Endometrial microvascular endothelial cells (primary cell): ENCODE data around the gene HIF1AN. TPM values are rescaled to one million over a fixed set of nuclear protein-coding genes. Genes with fewer than 3 reads are reported as not detected.
"Not testable (repeated sequence)": the region's sequence is repeated elsewhere in the genome, so short reads cannot be mapped to it uniquely, and the experiment has no call there.

Source experiments
- in situ Hi-C: cut with HindIII; loops from 2 replicates; pipeline ENCODE4 v1.10.0; 2017; ENCODE audit warnings: low sequenced_read_pairs, low pct_unique_long_range_greater_than_20kb; ENCODE audit errors: inconsistent ontology term
- total RNA-seq: library from RNA; depleted of rRNA; stranded (reverse); fragments of >200 nt; gene quantifications from one replicate; pipeline ENCODE4 v1.2.3, GENCODE V29; 2015; ENCODE audit errors: inconsistent ontology term

The HIF1AN gene
- total RNA-seq, 1 donor from 2014 or later = 5.4 TPM

GRCh38 chr10:100561005-100561404, 25.3 kb downstream of the HIF1AN start:
- in situ Hi-C loops = no loop called here

DNA sequence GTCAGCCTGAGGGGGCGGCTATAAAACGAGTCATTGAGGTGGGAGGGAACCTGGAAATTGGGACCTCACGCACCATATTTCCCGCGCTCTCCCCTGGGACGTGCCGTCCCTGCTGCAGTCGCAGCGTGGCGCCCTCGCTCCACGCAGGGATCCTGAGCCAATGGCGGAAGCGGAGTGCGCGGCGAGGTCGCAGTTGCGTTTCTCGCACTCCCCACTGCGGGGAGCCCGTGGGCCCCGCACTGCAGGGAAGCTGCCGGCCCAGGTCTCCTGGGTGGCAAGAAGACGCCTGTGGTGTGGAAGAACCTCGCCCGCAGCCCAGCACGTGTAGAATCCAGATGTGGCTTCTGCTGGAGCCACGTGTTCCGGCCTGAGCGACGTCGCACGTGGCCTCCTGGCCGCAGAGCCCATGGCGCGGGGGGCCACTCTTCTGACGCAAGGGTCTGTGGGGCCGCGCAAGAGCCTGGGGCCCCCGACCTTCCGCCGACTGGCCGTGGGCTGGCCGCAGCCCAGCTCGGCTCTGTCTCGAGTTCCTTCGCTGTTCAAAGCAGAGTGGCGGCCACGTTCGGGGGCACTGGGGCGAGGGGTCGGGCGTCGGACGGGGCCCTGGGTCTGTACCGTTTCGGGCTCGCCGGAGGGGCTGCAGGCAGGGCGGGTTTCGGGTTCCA, 26.4 kb downstream of the HIF1AN start:
- in situ Hi-C loops = no loop called here

DNA sequence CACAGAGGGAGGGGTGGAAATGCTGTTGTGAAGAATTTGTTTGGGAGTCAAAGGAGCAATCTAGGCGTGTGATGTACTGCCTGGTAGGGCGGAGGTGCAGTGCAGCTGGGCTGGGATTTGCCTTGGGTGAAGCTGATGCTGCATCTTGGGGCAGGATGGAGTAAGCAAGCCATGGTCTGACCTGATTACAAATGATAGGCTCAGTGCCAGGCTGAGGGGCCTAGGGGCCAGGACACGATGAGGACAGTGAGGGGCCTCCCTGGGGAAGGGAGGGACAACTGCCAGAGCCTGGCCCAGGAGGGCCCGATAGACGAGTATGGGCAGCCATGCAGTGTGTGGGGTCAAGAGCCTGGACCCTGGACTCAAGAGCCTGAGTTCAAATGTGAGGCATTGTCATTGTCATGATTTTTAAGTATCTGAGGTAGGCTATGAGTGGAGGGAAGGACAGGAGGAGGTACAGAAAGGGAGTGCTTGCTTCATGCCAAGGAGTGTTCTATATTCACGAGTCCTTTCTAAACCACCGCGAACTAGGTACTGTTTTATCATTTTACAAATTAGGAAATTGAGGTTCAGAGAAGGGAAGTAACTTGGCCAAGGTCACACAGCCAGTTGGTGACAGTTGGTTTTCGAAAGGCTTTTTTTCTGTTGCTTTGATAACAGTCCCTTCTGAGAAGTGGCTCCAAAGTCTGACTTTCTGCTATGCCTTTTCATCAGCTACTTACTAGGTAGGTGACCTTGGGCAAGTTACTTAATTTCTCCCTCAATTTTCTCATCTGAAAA, 29.7 kb downstream of the HIF1AN start:
- in situ Hi-C loops = no loop called here

DNA sequence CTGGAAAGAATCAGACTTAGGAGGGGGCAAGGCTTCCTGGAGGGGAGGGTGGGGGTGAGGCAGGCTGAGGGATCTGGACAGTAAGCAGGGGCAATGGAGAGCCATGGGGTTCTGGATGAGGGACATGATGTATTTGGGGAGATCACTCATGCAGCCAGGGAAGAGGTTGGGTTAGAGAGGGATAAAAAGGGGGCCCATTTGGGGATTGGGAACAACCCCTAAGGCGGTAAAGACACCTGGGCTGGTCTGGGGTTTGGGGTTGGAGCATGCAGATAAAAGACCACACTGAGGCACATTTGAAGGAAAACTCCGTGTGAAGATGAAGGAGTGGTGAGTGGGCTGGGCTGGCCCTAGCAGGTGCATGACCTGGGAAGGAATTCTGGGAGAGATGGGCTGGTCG, 30.8 kb downstream of the HIF1AN start:
- in situ Hi-C loops = no loop called here

DNA sequence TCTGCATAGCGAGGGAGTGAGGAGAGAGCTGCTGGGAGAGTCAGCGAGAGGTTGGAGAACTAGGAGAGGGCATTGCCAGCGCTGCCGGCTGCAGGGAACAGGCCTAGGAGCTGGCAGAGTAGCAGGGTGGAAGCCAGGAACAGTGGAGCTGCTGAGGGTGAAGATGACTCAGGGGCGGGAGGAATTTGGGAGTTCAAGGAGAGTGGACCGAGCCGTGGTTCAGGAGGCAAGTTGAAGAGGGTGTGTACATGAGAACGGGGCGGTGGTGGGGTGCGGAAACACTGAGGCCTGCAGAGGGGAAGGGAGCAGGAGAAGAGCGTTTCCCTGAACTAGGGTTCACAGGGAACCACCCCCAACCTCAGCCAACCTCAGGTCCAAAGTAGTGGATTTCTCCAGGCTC, 31.5 kb downstream of the HIF1AN start:
- in situ Hi-C loops = no loop called here

DNA sequence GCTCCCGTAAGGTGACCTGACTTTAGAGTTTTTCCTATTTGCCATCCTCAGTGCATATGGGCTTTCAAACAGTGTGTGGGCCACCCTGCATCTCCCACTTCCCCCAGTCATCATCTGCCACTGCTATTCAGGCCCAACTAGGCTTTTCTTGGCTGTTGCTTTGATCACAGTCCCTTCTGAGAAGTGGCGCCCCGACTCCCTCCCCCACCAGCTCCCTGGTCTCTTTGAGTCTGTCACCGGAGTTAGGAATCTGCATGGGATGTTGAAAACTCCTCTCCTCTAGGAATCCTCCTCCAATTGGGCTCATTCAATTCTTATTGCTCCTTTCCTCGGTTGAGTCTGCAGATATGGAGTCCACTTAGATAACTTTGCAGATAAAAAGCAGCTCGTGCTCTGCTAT, 32.1 kb downstream of the HIF1AN start:
- in situ Hi-C loops = no loop called here

GRCh38 chr10:100568912-100569311, 33.2 kb downstream of the HIF1AN start:
- in situ Hi-C loops = no loop called here

GRCh38 chr10:100569687-100570481, 34.1 kb downstream of the HIF1AN start:
- in situ Hi-C loops = no loop called here

DNA sequence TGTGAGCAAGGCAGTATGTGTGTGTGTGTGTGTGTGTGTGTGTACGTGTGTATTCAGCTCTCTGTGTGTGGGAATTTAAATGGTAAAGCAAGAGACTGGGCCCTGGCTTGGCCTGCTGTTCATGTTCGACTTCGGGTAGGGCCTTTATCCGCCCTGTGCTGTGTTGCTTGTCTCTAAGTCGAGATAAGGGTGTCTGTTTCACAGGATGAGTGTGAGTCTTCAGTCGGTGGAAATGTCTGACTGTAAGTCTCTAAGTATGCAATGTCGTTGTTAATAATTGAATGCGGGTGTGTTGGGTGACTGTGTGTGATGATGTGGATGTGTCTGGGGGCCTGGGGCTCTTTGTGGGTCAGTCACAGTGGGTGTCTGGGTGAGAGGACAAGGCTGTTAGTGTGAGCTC, 34.8 kb downstream of the HIF1AN start:
- in situ Hi-C loops = no loop called here

DNA sequence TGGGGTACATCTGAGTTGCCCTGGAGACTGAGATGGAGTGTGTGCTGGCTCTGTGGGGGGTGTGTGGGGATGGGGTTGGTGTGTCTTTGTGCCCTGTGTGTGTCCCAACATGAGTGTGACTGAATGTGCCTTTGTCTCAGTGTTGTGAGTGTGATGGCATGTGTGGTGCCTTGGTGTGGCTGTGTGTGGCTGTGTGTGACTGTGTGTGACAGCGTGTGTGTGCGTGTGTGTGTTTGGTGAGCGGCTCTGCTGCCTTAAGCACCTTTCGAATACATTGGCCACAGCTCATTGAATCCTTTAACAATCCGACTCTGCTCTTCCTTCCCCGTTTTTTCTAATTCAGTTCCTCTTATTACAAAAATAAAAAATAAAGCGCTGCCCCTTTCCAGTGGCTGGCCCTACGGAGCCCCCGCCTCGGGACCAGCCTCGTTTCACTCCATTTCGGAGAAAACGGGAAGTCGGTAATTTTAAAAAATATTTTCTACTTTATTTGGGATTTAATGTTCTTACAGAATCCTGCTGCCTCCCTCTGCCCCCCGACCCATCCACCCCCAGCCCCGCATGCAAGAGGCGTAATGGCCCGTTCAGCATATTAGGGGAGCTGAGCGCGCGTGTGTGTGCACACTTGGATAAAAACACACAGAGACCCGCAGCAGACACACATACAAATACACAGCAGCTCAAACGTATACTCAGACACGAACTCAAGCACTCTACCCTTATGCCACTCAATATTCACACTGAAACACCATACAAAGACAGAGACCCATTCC, 35.5 kb downstream of the HIF1AN start:
- in situ Hi-C loops = no loop called here

DNA sequence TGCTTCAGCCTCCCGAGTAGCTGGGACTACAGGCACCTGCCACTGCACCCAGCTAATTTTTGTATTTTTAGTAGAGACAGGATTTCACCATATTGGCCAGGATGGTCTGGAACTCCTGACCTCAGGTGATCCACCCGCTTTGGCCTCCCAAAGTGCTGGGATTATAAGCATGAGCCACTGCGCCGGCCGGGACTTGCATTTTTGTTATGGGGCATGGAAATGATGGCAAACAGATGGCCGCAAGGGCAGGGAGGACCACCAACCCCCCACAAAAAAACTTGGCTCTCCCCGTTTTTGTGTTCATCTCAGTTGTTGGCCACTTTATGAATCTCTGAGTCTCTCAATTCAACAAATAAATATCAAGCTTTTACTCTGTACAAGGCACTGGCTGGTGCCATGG, 39.4 kb downstream of the HIF1AN start:
- in situ Hi-C loops = not testable (repeated sequence)

- in situ Hi-C loops = no loop called here
Measured at GRCh38 chr10:100575585-100576281, 40.0 kb downstream of the HIF1AN start.

DNA sequence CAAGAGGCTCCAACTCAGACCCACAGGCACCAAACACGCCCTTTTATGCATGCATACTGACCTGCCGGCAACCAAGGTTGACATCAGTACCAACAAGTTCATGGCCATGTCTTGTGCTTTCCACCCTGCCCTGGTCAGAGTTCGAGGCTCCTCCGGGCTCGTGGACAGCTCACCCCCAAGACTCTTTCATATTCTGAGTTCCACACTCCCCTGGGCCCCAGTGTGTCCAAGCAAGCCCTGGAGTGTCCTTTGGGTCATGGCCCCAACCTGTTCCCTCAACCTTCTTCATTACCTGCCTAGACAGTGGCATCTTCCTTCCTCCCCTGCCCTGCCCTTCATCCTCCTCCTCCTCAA, 40.5 kb downstream of the HIF1AN start:
- in situ Hi-C loops = no loop called here

GRCh38 chr10:100579261-100580090, 43.7 kb downstream of the HIF1AN start:
- in situ Hi-C loops = no loop called here

DNA sequence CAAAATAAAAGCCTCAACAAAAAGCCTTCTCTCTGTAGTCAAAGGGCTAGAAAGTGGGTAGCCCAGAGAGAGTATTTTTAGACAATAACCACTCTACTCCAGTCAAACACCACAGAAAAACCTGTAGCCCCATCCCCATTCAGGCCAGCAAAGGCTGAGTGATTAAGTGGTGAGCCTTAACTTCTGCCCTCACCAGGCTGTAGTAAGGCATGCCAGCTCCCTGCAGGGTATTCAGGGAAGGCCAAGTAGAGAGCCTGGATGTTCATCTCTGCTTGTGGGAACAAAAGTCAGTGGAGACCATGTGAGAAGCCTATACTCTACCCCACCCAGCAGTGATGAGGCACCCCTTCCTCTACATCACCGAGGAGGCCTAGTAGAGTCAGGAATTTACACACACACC, 51.2 kb downstream of the HIF1AN start:
- in situ Hi-C loops = no loop called here

GRCh38 chr10:100598166-100598565, 62.4 kb downstream of the HIF1AN start:
- in situ Hi-C loops = no loop called here

DNA sequence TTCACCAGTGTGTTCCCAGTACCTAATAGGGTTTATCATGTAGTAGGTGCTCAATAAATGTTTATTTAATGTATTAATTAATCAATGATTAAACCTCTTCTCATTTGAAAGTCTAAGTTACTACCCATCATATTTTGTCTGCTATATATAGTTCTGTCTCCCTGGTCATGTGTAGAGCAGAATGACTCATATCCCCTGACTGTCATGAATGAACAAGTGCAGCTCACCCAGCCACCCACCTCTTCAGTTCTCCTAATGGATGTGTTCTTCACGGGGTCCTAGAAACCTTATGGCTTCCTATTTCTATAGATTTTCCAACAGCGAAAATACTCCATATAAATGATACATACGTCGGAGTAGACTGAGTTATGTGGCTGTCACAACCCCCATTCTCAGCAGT, 64.5 kb downstream of the HIF1AN start:
- in situ Hi-C loops = no loop called here

GRCh38 chr10:100607439-100607838, 71.7 kb downstream of the HIF1AN start:
- in situ Hi-C loops = no loop called here
